Peyer's patch (tissue), 4 donors: ENCODE measurements around the gene KCNAB3.

Source experiments
- POLR2A ChIP-seq, 2 donors: fragments of 450-650 bp; IDR thresholded peaks; one replicate each; pipeline ENCODE4 v1.5.1; 2017; ENCODE audit warnings: antibody characterized with exemption in 2 of 2, mild to moderate bottlenecking in 2 of 2, moderate library complexity in 2 of 2
- TF ChIP-seq, protein P1 (sequence below), 6 experiments: fragments of 450-650 bp in 4 of 6; fragments of 200-600 bp in 2 of 6; sonication (generic) in 1 of 6; IDR thresholded peaks; one replicate each; pipeline ENCODE4 v1.5.1; 2017 to 2019; ENCODE audit warnings: antibody characterized with exemption in 6 of 6, mild to moderate bottlenecking in 3 of 6, moderate library complexity in 1 of 6

- TF ChIP-seq, protein P1, sequence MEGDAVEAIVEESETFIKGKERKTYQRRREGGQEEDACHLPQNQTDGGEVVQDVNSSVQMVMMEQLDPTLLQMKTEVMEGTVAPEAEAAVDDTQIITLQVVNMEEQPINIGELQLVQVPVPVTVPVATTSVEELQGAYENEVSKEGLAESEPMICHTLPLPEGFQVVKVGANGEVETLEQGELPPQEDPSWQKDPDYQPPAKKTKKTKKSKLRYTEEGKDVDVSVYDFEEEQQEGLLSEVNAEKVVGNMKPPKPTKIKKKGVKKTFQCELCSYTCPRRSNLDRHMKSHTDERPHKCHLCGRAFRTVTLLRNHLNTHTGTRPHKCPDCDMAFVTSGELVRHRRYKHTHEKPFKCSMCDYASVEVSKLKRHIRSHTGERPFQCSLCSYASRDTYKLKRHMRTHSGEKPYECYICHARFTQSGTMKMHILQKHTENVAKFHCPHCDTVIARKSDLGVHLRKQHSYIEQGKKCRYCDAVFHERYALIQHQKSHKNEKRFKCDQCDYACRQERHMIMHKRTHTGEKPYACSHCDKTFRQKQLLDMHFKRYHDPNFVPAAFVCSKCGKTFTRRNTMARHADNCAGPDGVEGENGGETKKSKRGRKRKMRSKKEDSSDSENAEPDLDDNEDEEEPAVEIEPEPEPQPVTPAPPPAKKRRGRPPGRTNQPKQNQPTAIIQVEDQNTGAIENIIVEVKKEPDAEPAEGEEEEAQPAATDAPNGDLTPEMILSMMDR (IDR thresholded peaks at IDR 0.05): peak in 2 of 6 experiments; percentile 4 to 28
- TF ChIP-seq POLR2A (IDR thresholded peaks at IDR 0.05): peak in 1 of 2 donors; percentile 46
Measured at GRCh38 chr17:7915611-7916384, 13.9 kb downstream of the KCNAB3 start, which contains the start of gene RNF227.
